ENCODE results near the gene TBL1X.
"Not testable (repeated sequence)": the region's sequence is repeated elsewhere in the genome, so short reads cannot be mapped to it uniquely, and the experiment has no call there.

Gene TBL1X

GRCh38 chrX:9724711-9725110, 259.9 kb downstream of the TBL1X start:
- no peak for DNase-seq

GRCh38 chrX:9728261-9728660, 263.4 kb downstream of the TBL1X start:
- DNase-seq, result no peak

GRCh38 chrX:9729171-9729885, 264.5 kb downstream of the TBL1X start:
- no peak for DNase-seq

GRCh38 chrX:9730078-9730477, 265.2 kb downstream of the TBL1X start:
- DNase-seq, result no peak

GRCh38 chrX:9730752-9731151, 265.9 kb downstream of the TBL1X start:
- no peak for DNase-seq

GRCh38 chrX:9737363-9737762, 272.5 kb downstream of the TBL1X start:
- DNase-seq, result no peak

- no peak for DNase-seq
Observed at GRCh38 chrX:9738151-9738550, 273.3 kb downstream of the TBL1X start.

- DNase-seq, result no peak
Observed at GRCh38 chrX:9739130-9739529, 274.3 kb downstream of the TBL1X start.

GRCh38 chrX:9745417-9746115, 280.7 kb downstream of the TBL1X start:
- DNase-seq, result no peak

- DNase-seq, result no peak
Observed at GRCh38 chrX:9746148-9746888, 281.5 kb downstream of the TBL1X start.

- no peak for DNase-seq
Observed at GRCh38 chrX:9747644-9748043, 282.8 kb downstream of the TBL1X start.

- DNase-seq, result no peak
Observed at GRCh38 chrX:9749146-9749692, 284.4 kb downstream of the TBL1X start.

- DNase-seq, result no peak
Observed at GRCh38 chrX:9757366-9757765, 292.5 kb downstream of the TBL1X start.

GRCh38 chrX:9758021-9758638, 293.3 kb downstream of the TBL1X start:
- no peak for DNase-seq

GRCh38 chrX:9759337-9759736, 294.5 kb downstream of the TBL1X start:
- DNase-seq, result no peak

- no peak for DNase-seq
Observed at GRCh38 chrX:9765072-9765736, 300.3 kb downstream of the TBL1X start.

- no peak for DNase-seq
Observed at GRCh38 chrX:9765737-9766097, 300.9 kb downstream of the TBL1X start, which contains the start of gene GPR143. Gene GPR143, minus strand, starts transcription at chrX:9765847. Its CDS starts 30 bp downstream, at chrX:9765817.

- no peak for DNase-seq
Observed at GRCh38 chrX:9767375-9767774, 302.5 kb downstream of the TBL1X start.

- DNase-seq, result not testable (repeated sequence)
Observed at GRCh38 chrX:9768321-9768839, 303.5 kb downstream of the TBL1X start.

- no peak for DNase-seq
Observed at GRCh38 chrX:9770319-9770718, 305.5 kb downstream of the TBL1X start.

GRCh38 chrX:9772943-9773342, 308.1 kb downstream of the TBL1X start:
- no peak for DNase-seq

GRCh38 chrX:9775930-9776329, 311.1 kb downstream of the TBL1X start:
- DNase-seq, result no peak

Measured in T1000 (cell line).